GM12873 (cell line): ENCODE results near the gene RAC3.

Source experiments
- TF ChIP-seq, protein P1 (sequence below): IDR thresholded peaks from 2 replicates; pipeline ENCODE4 v1.5.1; 2012; ENCODE audit warnings: low read depth, mild to moderate bottlenecking, moderate library complexity, low read length, control low read depth; ENCODE audit not compliant: insufficient read depth; ENCODE audit errors: missing control alignments

RAC3 gene

GRCh38 chr17:82050152-82050760, 18.8 kb downstream of the RAC3 start:
- TF ChIP-seq, protein P1, sequence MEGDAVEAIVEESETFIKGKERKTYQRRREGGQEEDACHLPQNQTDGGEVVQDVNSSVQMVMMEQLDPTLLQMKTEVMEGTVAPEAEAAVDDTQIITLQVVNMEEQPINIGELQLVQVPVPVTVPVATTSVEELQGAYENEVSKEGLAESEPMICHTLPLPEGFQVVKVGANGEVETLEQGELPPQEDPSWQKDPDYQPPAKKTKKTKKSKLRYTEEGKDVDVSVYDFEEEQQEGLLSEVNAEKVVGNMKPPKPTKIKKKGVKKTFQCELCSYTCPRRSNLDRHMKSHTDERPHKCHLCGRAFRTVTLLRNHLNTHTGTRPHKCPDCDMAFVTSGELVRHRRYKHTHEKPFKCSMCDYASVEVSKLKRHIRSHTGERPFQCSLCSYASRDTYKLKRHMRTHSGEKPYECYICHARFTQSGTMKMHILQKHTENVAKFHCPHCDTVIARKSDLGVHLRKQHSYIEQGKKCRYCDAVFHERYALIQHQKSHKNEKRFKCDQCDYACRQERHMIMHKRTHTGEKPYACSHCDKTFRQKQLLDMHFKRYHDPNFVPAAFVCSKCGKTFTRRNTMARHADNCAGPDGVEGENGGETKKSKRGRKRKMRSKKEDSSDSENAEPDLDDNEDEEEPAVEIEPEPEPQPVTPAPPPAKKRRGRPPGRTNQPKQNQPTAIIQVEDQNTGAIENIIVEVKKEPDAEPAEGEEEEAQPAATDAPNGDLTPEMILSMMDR = no peak

- TF ChIP-seq, protein P1 = no peak
These were observed 19.5 kb downstream of the RAC3 start for GRCh38 chr17:82050761-82051641.

DNA sequence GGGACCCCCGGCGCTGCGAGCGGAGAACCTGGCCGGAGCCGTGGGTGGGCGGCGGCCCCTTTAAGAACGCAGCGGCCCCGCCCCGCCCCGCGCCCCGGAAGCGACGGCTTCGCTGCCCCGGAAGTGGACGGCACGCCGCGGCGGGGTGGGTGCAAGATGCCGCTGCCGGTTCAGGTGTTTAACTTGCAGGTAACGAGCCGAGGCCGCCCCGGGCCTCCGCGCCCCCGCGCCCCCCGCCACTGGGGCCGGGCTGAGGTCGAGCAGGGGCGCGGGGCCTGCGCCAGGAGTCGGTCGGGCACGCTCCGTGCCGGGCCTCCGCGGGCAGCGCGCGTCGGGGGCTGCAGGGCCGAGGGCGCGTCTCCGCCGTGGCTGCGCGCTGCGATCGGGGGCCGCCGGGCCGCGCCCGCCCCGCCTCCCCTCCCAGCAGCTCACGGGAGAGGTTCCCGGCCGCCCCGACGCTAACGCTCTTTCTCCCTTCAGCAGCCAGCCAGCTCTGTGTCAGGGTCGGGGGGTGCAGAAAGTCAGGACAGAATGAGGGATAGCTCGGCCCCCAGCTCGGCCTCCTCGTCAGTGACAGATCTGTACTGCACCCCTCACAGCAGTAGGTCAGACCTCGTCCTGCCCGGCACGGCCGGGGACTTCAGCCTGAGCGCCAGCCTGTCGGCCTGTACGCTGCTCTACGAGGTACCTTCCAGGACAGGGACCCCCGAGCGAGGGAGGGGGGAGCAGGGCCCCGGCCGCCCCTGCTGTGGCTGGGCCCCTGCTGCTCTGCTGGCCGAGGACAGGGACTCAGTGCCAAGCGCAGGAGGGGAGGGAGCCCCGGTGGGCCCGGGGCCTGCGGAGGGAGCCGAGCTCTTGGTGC, 20.5 kb downstream of the RAC3 start, which contains the start of the genes GPS1 and RFNG:
Gene GPS1 (plus strand): TSS at position 123 of the 862 bp plus-strand sequence. CDS start 34 bp downstream, at position 157.
Gene RFNG (minus strand): TSS at position 36 of the 862 bp plus-strand sequence. CDS start 45 bp downstream, outside the sequence.
- TF ChIP-seq, protein P1 = no peak

DNA sequence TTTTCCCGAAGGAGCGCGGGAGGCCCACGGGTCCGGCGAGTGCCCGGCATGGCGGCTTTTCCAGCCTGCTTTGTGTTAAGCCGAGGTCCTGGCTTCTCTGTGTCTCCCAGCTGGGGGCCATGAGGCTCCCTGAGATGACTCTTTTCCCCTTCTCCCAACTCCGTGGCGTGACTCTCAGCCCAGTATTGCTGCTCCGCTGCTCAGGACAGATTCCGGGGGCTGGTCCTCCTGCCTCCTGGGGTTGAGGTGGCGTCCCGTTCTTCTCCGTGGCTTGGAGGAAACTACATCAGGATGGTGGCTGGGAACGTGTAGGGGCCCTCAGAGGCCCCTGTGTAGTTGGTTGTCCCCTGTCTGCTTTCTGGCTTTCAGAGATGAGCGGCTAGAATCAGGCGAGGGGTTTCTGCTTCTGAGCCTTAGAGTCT, 21.2 kb downstream of the RAC3 start:
- TF ChIP-seq, protein P1 = no peak

DNA sequence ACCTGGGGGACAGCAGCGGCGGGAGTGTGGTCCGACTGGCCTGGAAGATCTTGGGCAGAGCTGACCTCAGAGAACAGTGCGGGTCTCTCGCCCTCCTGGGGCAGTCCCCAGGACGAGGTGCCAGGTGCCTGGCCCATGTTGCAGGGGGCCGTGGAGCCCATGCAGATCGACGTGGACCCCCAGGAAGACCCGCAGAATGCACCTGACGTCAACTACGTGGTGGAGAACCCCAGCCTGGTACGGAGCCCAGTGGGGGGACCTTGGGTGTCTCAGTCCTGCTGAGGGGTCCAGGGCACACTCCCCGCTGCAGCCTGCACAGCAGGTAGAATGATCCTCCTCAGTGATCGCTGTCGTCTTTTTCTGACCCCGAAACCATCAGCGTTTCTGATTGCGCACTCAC, 21.7 kb downstream of the RAC3 start:
- TF ChIP-seq, protein P1 = no peak

DNA sequence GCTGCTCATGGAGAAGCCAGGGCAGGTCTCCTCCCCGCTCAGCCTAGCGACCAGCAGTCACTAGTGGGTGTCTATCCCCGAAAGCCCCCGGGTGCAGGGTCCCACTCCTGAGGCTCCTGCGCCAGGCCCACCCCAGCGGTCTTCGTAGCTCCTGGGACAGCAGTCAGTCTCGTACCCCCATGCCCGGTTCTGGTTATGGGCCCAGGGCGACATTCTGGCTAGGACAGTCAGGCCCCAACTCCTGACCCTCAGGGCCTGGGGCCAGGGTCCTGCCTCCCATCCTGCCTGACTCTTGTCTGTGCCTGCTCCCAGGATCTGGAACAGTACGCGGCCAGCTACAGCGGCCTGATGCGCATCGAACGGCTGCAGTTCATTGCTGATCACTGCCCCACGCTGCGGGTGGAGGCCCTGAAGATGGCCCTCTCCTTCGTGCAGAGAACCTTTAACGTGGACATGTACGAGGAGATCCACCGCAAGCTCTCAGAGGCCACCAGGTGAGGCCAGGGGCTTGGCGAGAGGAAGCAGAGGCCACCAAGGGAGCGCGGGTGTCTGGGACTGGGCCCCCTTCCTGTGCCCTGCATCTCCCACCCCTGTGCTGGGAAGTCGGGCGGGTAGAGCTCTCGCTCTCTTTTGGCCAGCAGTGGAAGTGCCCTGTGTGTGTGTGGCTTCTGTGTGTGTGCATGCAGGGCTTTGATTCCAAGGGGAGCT, 22.2 kb downstream of the RAC3 start:
- TF ChIP-seq, protein P1 = no peak
